ENCODE results near the gene BCAS3. TPM values are rescaled to one million over a fixed set of nuclear protein-coding genes. Genes with fewer than 3 reads are reported as not detected.
A peak's percentile ranks its signal among the peaks of the same experiment; 100 is the strongest.

BCAS3 gene
- total RNA-seq, 2 donors from 2014 or later, result 14.7 to 17.5 TPM

- DNase-seq (no peak), ATAC-seq (no peak)
- intact Hi-C loops (cut with DNase I), result no loop called here
These were observed 703.3 kb downstream of the BCAS3 start for GRCh38 chr17:61380836-61381525.

- ATAC-seq (no peak), DNase-seq (no peak)
- intact Hi-C loops (cut with DNase I), result no loop called here
These were observed 703.9 kb downstream of the BCAS3 start for GRCh38 chr17:61381537-61381936.

GRCh38 chr17:61382796-61383688 is 705.4 kb downstream of the BCAS3 start:
- no peak for ATAC-seq
- intact Hi-C loops (cut with DNase I), result no loop called here
- no peak for DNase-seq

GRCh38 chr17:61383689-61384201 is 706.1 kb downstream of the BCAS3 start:
- intact Hi-C loops (cut with DNase I), result no loop called here
- ATAC-seq, result peak in 1 of 2 donors; percentile 51
- DNase-seq, result no peak

- intact Hi-C loops (cut with DNase I), result no loop called here
- peak in 1 of 2 donors; percentile 38 for ATAC-seq
- no peak for DNase-seq
These were observed 706.7 kb downstream of the BCAS3 start for GRCh38 chr17:61384354-61384691.

GRCh38 chr17:61384692-61385576 is 707.3 kb downstream of the BCAS3 start:
- DNase-seq, result no peak
- ATAC-seq, result no peak
- intact Hi-C loops (cut with DNase I), result no loop called here

- intact Hi-C loops (cut with DNase I), result no loop called here
- DNase-seq, result no peak
- ATAC-seq, result no peak
These were observed 708.1 kb downstream of the BCAS3 start for GRCh38 chr17:61385577-61386236.

- intact Hi-C loops (cut with DNase I), result no loop called here
- DNase-seq (no peak), ATAC-seq (no peak)
These were observed 708.6 kb downstream of the BCAS3 start for GRCh38 chr17:61386251-61386650.

- intact Hi-C loops (cut with DNase I), result no loop called here
- DNase-seq (no peak), ATAC-seq (no peak)
These were observed 709.4 kb downstream of the BCAS3 start for GRCh38 chr17:61387011-61387410.

GRCh38 chr17:61387511-61388305 is 710.1 kb downstream of the BCAS3 start:
- DNase-seq (no peak), ATAC-seq (no peak)
- intact Hi-C loops (cut with DNase I), result no loop called here

- ATAC-seq (no peak), DNase-seq (no peak)
- intact Hi-C loops (cut with DNase I), result no loop called here
These were observed 711.1 kb downstream of the BCAS3 start for GRCh38 chr17:61388561-61389356.

GRCh38 chr17:61389670-61390478 is 712.2 kb downstream of the BCAS3 start:
- ATAC-seq, result peak; percentile 62 to 73

GRCh38 chr17:61390479-61390791 is 712.8 kb downstream of the BCAS3 start:
- intact Hi-C loops (cut with DNase I), result loop anchor here in 1 of 2 donors (5.0 kb wide), 1 partner anchor 388 kb away; no protein-coding TSS in a partner anchor
- ATAC-seq (no peak), DNase-seq (no peak)

More at GRCh38 chr17:61389670-61390478, 712.2 kb downstream of the BCAS3 start:
- intact Hi-C loops (cut with DNase I), result loop anchor here in 1 of 2 donors (5.0 kb wide), 1 partner anchor 388 kb away; no protein-coding TSS in a partner anchor
- DNase-seq, result peak; percentile 13

GRCh38 chr17:61391595-61392291 is 714.1 kb downstream of the BCAS3 start:
- intact Hi-C loops (cut with DNase I), result loop anchor here in 1 of 2 donors (5.0 kb wide), 1 partner anchor 389 kb away; no protein-coding TSS in a partner anchor

GRCh38 chr17:61392679-61393078 is 715.0 kb downstream of the BCAS3 start:
- DNase-seq, result no peak
- ATAC-seq, result no peak
- intact Hi-C loops (cut with DNase I), result loop anchor here in 1 of 2 donors (5.0 kb wide), 1 partner anchor 390 kb away; no protein-coding TSS in a partner anchor

More at GRCh38 chr17:61391595-61392291, 714.1 kb downstream of the BCAS3 start:
- DNase-seq (no peak), ATAC-seq (no peak)

GRCh38 chr17:61393550-61393903 is 715.9 kb downstream of the BCAS3 start:
- DNase-seq (no peak), ATAC-seq (no peak)
- intact Hi-C loops (cut with DNase I), result loop anchor here in 1 of 2 donors (5.0 kb wide), 1 partner anchor 391 kb away; no protein-coding TSS in a partner anchor
